Nephron progenitor cell (in vitro differentiated cells): ENCODE results near the gene CEP192.
"Not testable (repeated sequence)": the region's sequence is repeated elsewhere in the genome, so short reads cannot be mapped to it uniquely, and the experiment has no call there.

Source experiments
- DNase-seq: peaks from one replicate; pipeline ENCODE4 v3.0.0; 2021
- H3K27ac Mint-ChIP-seq: 2 replicates; pipeline ENCODE4 v1.8.0; 2021; ENCODE audit warnings: mild to moderate bottlenecking, moderate library complexity, mixed read lengths
- H3K27me3 Mint-ChIP-seq: 2 replicates; pipeline ENCODE4 v1.8.0; 2021; ENCODE audit warnings: mild to moderate bottlenecking, low read depth, mixed read lengths; ENCODE audit not compliant: poor library complexity
- H3K36me3 Mint-ChIP-seq: 2 replicates; pipeline ENCODE4 v1.8.0; 2021; ENCODE audit warnings: low read depth, mixed read lengths
- H3K4me1 Mint-ChIP-seq: 2 replicates; pipeline ENCODE4 v1.8.0; 2021; ENCODE audit warnings: mixed read lengths
- H3K4me3 Mint-ChIP-seq: 2 replicates; pipeline ENCODE4 v1.8.0; 2021; ENCODE audit warnings: mild to moderate bottlenecking, moderate library complexity, mixed read lengths
- H3K9me3 Mint-ChIP-seq: 2 replicates; pipeline ENCODE4 v1.8.0; 2021; ENCODE audit warnings: mild to moderate bottlenecking, moderate library complexity, mixed read lengths
- CTCF ChIP-seq: fragments of 200-600 bp; sonication (generic); IDR thresholded peaks from 2 replicates; pipeline ENCODE4 v1.5.0; 2021; ENCODE audit warnings: antibody characterized with exemption

CEP192 gene

GRCh38 chr18:13067966-13068365 is 76.8 kb downstream of the CEP192 start:
- no peak for TF ChIP-seq CTCF
- Mint-ChIP-seq H3K4me1 (no peaks in the 10 kb centered on the region), H3K27me3 (no peaks in the 10 kb centered on the region), H3K9me3 (peaks cover 18% of the 10 kb centered on the region), H3K4me3 (no peak overlapping the region), H3K27ac (no peak overlapping the region), H3K36me3 (peaks cover 83% of the 10 kb centered on the region)
- no peak for DNase-seq

GRCh38 chr18:13070460-13070859 is 79.3 kb downstream of the CEP192 start:
- Mint-ChIP-seq H3K4me1 (no peaks in the 10 kb centered on the region), H3K27ac (peak overlapping the region; percentile 74), H3K4me3 (no peak overlapping the region), H3K27me3 (no peaks in the 10 kb centered on the region), H3K9me3 (no peaks in the 10 kb centered on the region), H3K36me3 (peaks cover 77% of the 10 kb centered on the region)
- DNase-seq = no peak
- TF ChIP-seq CTCF = no peak

GRCh38 chr18:13076886-13077285 is 85.7 kb downstream of the CEP192 start:
- H3K9me3 Mint-ChIP-seq = peaks cover 44% of the 10 kb centered on the region
- DNase-seq = no peak
- no peak overlapping the region for H3K4me3 Mint-ChIP-seq
- peaks cover 92% of the 10 kb centered on the region for H3K36me3 Mint-ChIP-seq
- no peak overlapping the region for H3K27ac Mint-ChIP-seq
- H3K4me1 Mint-ChIP-seq = no peaks in the 10 kb centered on the region
- no peak for TF ChIP-seq CTCF
- no peaks in the 10 kb centered on the region for H3K27me3 Mint-ChIP-seq

- Mint-ChIP-seq H3K4me1 (no peaks in the 10 kb centered on the region), H3K36me3 (peaks cover 94% of the 10 kb centered on the region), H3K27me3 (no peaks in the 10 kb centered on the region), H3K4me3 (no peak overlapping the region), H3K9me3 (peaks cover 50% of the 10 kb centered on the region), H3K27ac (no peak overlapping the region)
- TF ChIP-seq CTCF = no peak
- no peak for DNase-seq
Observed at GRCh38 chr18:13077473-13077872, 86.3 kb downstream of the CEP192 start.

GRCh38 chr18:13078065-13078464 is 86.9 kb downstream of the CEP192 start:
- Mint-ChIP-seq H3K9me3 (peaks cover 56% of the 10 kb centered on the region), H3K27ac (peak overlapping the region; percentile 48), H3K36me3 (peaks cover 94% of the 10 kb centered on the region)
- not testable (repeated sequence) for H3K4me1 Mint-ChIP-seq, DNase-seq, H3K27me3 Mint-ChIP-seq, H3K4me3 Mint-ChIP-seq

- Mint-ChIP-seq H3K27ac (no peak overlapping the region), H3K36me3 (peaks cover 72% of the 10 kb centered on the region)
Observed at GRCh38 chr18:13086906-13087305, 95.7 kb downstream of the CEP192 start.

More at GRCh38 chr18:13086906-13087305, 95.7 kb downstream of the CEP192 start:
- peaks cover 46% of the 10 kb centered on the region for H3K9me3 Mint-ChIP-seq
- no peaks in the 10 kb centered on the region for H3K27me3 Mint-ChIP-seq
- no peaks in the 10 kb centered on the region for H3K4me1 Mint-ChIP-seq
- no peak overlapping the region for H3K4me3 Mint-ChIP-seq
- DNase-seq = no peak
- no peak for TF ChIP-seq CTCF
